Panc1 (cell line): ENCODE measurements around the gene RFX1.

ENCODE experiments used
- CTCF ChIP-seq: fragments of 450-650 bp; IDR thresholded peaks from 2 replicates; pipeline ENCODE4 v1.5.1; 2017; ENCODE audit warnings: mild to moderate bottlenecking
- POLR2AphosphoS5 ChIP-seq: IDR thresholded peaks from 2 replicates; pipeline ENCODE4 v1.6.1; 2012; ENCODE audit warnings: mild to moderate bottlenecking, low read depth, low read length, moderate library complexity
- SIN3A ChIP-seq: IDR thresholded peaks from 2 replicates; pipeline ENCODE4 v1.6.1; 2012; ENCODE audit warnings: low read depth, mild to moderate bottlenecking, low read length, moderate library complexity, borderline replicate concordance; ENCODE audit not compliant: insufficient read depth

DNA sequence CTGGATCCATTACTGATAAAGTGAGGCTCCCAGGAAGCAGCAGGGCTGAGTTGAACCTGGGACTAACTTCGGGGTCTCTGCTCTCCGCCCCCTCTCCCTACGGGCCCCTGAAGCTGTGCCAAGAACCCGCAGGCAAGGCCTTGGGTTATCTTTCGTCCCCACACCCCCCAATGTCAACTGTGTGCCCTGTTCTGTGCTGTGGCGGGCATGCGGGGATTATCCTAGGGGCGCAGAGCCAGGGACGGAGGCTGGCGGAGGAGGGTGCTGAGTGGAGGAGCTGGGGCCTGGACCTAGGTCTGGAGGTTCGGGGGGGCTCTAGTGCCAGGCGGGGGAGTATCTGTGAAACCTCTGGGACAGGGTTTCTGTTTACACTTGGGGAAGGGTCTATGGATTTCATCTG, 26.4 kb downstream of the RFX1 start:
- TF ChIP-seq CTCF (no peak), SIN3A (no peak), POLR2AphosphoS5 (no peak)
